ENCODE results near the gene GPRC5A. TPM values are rescaled to one million over a fixed set of nuclear protein-coding genes. Genes with fewer than 3 reads are reported as not detected.
"Not testable (repeated sequence)": the region's sequence is repeated elsewhere in the genome, so short reads cannot be mapped to it uniquely, and the experiment has no call there.

GPRC5A gene
- total RNA-seq, 3 donors from 2014 or later (not counting 1 experiment from before 2014, with no cell fraction given) = 0.09 to 0.28 TPM; not detected in 1

DNA sequence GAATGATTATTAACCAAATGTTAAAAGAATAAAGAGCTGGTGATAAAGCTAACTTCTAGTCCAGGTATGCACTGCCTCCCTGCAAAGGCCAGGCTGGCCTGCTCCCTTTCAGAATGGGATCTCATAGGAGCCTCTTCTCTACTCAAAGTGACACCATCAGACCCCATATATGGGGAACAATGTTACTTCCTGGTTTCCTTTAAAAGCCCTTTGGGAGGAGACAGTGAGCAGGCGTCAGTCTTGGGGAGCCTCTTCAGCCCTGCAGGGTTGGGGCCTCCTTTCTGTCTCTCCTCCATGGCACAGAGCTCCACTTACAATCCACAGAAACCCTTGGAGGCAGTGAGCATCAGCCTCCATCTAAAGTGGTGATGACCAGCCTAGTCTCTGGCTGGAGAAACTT, 17.3 kb upstream of the GPRC5A start:
- H3K27me3 Mint-ChIP-seq (ENCODE audit: low read depth in 2 of 2) = peaks cover 0 to 6% of the 10 kb centered on the region in 2 donors
- Histone ChIP-seq H3K4me3 (ENCODE audit: low read length) (no peak overlapping the region), H3K4me1 (ENCODE audit: control insufficient read depth, insufficient read depth, low read length) (no peaks in the 10 kb centered on the region), H3K27ac (ENCODE audit: low read length) (no peak overlapping the region), H3K36me3 (ENCODE audit: control insufficient read depth, insufficient read depth, low read length) (no peaks in the 10 kb centered on the region), H3K27me3 (ENCODE audit: control insufficient read depth, insufficient read depth, low read length) (no peaks in the 10 kb centered on the region), H3K9me3 (ENCODE audit: control insufficient read depth, insufficient read depth, low read length) (no peaks in the 10 kb centered on the region)
- 75% methylated on average over 1 of the region's 1 CpG for WGBS (ENCODE audit: insufficient coverage)
- no peak for ATAC-seq
- H3K27ac Mint-ChIP-seq = no peak overlapping the region
- H3K36me3 Mint-ChIP-seq = no peaks in the 10 kb centered on the region
- intact Hi-C loops (cut with micrococcal nuclease) = no loop called here
- TF ChIP-seq, protein P1, sequence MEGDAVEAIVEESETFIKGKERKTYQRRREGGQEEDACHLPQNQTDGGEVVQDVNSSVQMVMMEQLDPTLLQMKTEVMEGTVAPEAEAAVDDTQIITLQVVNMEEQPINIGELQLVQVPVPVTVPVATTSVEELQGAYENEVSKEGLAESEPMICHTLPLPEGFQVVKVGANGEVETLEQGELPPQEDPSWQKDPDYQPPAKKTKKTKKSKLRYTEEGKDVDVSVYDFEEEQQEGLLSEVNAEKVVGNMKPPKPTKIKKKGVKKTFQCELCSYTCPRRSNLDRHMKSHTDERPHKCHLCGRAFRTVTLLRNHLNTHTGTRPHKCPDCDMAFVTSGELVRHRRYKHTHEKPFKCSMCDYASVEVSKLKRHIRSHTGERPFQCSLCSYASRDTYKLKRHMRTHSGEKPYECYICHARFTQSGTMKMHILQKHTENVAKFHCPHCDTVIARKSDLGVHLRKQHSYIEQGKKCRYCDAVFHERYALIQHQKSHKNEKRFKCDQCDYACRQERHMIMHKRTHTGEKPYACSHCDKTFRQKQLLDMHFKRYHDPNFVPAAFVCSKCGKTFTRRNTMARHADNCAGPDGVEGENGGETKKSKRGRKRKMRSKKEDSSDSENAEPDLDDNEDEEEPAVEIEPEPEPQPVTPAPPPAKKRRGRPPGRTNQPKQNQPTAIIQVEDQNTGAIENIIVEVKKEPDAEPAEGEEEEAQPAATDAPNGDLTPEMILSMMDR (IDR thresholded peaks at IDR 0.05) = no peak
- no peak overlapping the region for H3K4me3 Mint-ChIP-seq
- no peak for DNase-seq
- no peaks in the 10 kb centered on the region for H3K9me3 Mint-ChIP-seq
- H3K4me1 Mint-ChIP-seq = no peaks in the 10 kb centered on the region

DNA sequence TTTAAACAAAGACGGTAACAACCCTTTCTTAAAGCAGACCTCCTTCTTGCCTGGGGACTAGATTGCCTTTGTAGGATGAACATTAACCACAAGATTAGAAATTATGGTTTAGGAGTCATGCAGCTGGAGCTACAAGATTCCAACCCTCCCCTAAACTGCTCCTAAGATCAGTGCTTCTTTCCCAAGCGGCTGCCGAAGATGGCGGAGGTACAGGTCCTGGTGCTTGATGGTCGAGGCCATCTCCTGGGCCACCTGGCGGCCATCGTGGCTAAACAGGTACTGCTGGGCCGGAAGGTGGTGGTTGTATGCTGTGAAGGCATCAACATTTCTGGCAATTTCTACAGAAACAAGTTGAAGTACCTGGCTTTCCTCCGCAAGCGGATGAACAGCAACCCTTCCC, 16.1 kb upstream of the GPRC5A start:
- H3K4me3 ChIP-seq (ENCODE audit: low read length); H3K27ac ChIP-seq (ENCODE audit: low read length); H3K4me1 ChIP-seq (ENCODE audit: control insufficient read depth, insufficient read depth, low read length); DNase-seq; H3K4me3 Mint-ChIP-seq; H3K9me3 ChIP-seq (ENCODE audit: control insufficient read depth, insufficient read depth, low read length); H3K4me1 Mint-ChIP-seq; H3K9me3 Mint-ChIP-seq; ATAC-seq; H3K36me3 ChIP-seq (ENCODE audit: control insufficient read depth, insufficient read depth, low read length); H3K27me3 ChIP-seq (ENCODE audit: control insufficient read depth, insufficient read depth, low read length); H3K36me3 Mint-ChIP-seq; intact Hi-C loops (cut with micrococcal nuclease); H3K27me3 Mint-ChIP-seq (ENCODE audit: low read depth in 2 of 2); H3K27ac Mint-ChIP-seq: not testable (repeated sequence)
- WGBS (ENCODE audit: insufficient coverage) = 96% methylated on average over 8 of the region's 10 CpGs

DNA sequence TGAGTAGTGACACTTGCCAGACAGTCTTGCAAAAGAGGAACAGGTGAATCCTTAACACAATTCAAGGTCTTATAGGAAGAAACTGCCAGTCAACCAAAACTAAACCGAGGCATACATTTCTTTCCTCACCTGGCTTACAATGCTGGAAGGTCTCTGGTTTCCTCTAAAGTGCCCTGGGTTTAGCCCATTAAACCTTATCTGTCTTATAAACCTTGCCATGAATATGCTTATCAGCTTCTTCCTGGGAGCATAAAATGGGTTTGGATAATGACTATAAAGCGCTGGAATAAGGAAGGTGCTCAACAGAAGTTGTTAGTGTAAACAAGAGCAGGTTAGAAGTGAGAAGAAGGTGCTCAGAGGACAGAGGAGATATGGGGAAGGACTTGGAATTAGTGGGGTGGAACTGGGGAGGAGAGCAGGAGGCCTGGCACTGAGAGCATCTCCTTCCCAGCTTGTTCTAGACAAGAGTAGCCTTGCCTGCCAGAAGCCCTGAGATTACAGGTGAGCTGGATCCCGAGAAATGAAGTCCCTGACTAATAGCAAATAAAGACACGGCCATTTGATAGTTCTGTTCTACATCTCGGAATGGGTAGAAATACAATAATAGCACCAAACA, 14.1 kb upstream of the GPRC5A start:
- Histone ChIP-seq H3K4me3 (ENCODE audit: low read length) (no peak overlapping the region), H3K9me3 (ENCODE audit: control insufficient read depth, insufficient read depth, low read length) (no peaks in the 10 kb centered on the region), H3K27ac (ENCODE audit: low read length) (no peak overlapping the region), H3K4me1 (ENCODE audit: control insufficient read depth, insufficient read depth, low read length) (no peaks in the 10 kb centered on the region), H3K36me3 (ENCODE audit: control insufficient read depth, insufficient read depth, low read length) (no peaks in the 10 kb centered on the region), H3K27me3 (ENCODE audit: control insufficient read depth, insufficient read depth, low read length) (no peaks in the 10 kb centered on the region)
- H3K4me1 Mint-ChIP-seq = peaks cover 0 to 4% of the 10 kb centered on the region in 2 donors
- H3K36me3 Mint-ChIP-seq = no peaks in the 10 kb centered on the region
- no peak overlapping the region for H3K27ac Mint-ChIP-seq
- DNase-seq (no peak), ATAC-seq (no peak)
- intact Hi-C loops (cut with micrococcal nuclease) = no loop called here
- 80% methylated on average over 5 of the region's 5 CpGs for WGBS (ENCODE audit: insufficient coverage)
- no peak overlapping the region for H3K4me3 Mint-ChIP-seq
- no peaks in the 10 kb centered on the region for H3K9me3 Mint-ChIP-seq
- TF ChIP-seq, protein P1 (IDR thresholded peaks at IDR 0.05) = no peak
- H3K27me3 Mint-ChIP-seq (ENCODE audit: low read depth in 2 of 2) = no peaks in the 10 kb centered on the region

DNA sequence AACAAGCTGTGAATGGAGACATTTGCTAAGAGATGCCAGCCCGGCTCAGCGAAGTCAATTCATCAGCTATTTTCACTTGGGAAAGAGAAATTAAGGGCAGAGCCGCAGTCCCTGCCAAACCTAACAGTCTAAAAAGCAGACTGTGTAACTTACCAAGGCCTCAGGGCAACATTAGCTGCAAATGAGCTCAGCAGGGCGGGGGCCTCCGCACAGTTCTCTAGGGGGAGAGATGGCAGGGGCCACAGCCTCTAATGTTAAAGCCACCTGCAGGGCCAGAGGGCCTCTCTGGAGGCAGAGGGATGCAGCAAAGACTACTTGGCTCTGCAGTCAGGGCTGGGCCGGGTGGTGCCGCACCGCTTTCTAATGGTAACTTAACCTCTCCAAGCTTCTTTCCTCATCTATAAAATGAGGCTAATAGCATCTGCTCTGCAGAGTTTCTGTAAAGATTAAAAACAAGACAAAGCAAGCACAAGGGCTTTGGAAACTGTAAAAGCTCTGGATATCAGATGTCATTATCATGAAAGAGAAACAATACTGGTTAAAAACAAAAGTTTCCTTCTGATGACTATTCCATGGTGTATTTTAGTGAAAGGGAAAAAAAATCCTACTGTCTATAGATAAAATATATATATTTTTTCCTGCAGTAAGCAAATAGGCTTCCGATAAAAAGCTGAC, 13.4 kb upstream of the GPRC5A start:
- no peak for ATAC-seq
- no peaks in the 10 kb centered on the region for H3K36me3 Mint-ChIP-seq

More for the DNA sequence above, 13.4 kb upstream of the GPRC5A start:
- no peaks in the 10 kb centered on the region for H3K27me3 ChIP-seq (ENCODE audit: control insufficient read depth, insufficient read depth, low read length)
- 90% methylated on average over 9 of the region's 9 CpGs for WGBS (ENCODE audit: insufficient coverage)
- Mint-ChIP-seq H3K9me3 (no peaks in the 10 kb centered on the region), H3K27me3 (ENCODE audit: low read depth in 2 of 2) (no peaks in the 10 kb centered on the region), H3K27ac (no peak overlapping the region), H3K4me1 (peaks cover 0 to 4% of the 10 kb centered on the region in 2 donors), H3K4me3 (no peak overlapping the region)
- intact Hi-C loops (cut with micrococcal nuclease) = no loop called here
- H3K4me1 ChIP-seq (ENCODE audit: control insufficient read depth, insufficient read depth, low read length) = no peaks in the 10 kb centered on the region
- no peak overlapping the region for H3K4me3 ChIP-seq (ENCODE audit: low read length)
- no peaks in the 10 kb centered on the region for H3K36me3 ChIP-seq (ENCODE audit: control insufficient read depth, insufficient read depth, low read length)
- DNase-seq = no peak
- H3K9me3 ChIP-seq (ENCODE audit: control insufficient read depth, insufficient read depth, low read length) = no peaks in the 10 kb centered on the region
- TF ChIP-seq, protein P1 (IDR thresholded peaks at IDR 0.05) = no peak
- H3K27ac ChIP-seq (ENCODE audit: low read length) = no peak overlapping the region
